Measurements from ENCODE around the gene COL23A1.

COL23A1 gene

DNA sequence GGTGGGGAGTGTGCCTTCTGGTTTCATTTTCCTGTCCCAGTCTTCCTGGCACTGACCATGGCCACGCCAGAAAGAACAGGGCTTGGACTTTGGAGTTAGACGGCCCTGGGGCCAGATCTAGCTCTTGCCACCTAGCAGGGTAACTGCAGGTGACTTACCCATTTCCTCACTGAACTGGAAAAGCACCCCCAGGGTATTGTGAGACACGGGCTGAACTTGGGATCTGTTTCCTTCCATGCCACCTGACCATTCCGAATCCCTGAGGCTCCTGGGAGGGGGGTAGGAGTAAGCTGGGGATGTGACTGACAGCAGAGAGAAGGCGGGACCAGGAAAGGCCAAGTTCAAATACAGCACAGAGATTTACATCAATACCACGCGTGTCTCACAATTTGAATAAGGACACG, 376.4 kb downstream of the COL23A1 start:
- DNase-seq: no peak

DNA sequence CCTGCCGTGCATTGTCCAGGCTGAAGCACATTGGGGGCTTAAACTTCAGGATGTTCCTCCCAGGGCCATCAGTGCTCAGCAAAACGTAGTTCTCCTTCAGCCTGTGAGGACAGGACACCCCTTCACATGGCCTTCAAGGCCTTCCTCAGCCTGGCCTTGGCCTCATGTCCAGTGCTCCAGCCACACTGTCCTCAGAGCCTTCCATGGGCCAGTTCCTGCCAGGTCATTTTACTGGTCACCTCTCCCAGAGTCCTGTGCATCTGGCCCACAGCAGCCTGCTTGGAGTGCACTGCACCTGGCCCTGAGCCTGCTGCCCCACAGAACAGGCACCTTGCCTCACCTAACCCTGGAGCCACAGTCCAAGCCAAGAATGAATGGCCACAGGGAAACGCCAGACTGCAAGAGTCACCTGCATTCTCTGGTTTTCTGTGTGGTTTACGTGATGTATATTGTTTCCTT, 377.2 kb downstream of the COL23A1 start:
- DNase-seq: no peak

DNA sequence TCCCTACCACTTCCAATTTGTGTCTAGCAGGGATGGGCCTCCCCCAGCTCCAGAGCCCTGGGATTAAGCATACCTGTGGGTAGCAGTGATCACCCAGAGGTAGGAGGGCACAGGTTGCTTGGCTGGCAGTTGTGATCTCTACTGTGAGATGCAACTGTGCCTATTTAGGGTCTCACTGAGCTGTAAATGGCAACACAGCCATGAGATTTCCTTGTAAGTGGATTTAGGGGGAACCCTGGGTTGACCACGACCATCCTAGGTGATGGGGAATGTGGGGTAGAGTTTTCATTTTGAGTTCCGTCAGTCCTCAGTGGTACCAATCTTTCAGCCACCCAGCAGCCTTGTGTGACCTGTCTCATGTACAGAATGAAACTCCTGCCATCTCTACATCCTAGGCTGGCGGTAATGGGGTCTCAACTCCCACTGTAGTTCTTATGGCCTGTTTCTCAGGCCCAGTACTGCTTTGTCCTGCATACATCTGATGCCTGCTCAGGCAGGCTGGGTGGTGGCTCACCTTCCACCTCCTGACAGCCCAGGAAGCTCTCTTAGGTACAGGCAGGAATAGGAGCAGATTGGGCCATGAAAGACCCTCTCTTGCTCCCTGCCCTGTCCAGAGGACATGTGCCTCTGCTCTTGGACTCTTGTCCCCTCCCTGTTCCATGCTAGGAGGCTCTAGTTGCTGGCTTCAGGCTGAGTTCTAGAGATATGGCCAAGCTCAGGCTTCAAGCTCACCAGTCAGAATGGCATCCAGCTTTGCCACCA, 377.8 kb downstream of the COL23A1 start:
- no peak for DNase-seq

DNA sequence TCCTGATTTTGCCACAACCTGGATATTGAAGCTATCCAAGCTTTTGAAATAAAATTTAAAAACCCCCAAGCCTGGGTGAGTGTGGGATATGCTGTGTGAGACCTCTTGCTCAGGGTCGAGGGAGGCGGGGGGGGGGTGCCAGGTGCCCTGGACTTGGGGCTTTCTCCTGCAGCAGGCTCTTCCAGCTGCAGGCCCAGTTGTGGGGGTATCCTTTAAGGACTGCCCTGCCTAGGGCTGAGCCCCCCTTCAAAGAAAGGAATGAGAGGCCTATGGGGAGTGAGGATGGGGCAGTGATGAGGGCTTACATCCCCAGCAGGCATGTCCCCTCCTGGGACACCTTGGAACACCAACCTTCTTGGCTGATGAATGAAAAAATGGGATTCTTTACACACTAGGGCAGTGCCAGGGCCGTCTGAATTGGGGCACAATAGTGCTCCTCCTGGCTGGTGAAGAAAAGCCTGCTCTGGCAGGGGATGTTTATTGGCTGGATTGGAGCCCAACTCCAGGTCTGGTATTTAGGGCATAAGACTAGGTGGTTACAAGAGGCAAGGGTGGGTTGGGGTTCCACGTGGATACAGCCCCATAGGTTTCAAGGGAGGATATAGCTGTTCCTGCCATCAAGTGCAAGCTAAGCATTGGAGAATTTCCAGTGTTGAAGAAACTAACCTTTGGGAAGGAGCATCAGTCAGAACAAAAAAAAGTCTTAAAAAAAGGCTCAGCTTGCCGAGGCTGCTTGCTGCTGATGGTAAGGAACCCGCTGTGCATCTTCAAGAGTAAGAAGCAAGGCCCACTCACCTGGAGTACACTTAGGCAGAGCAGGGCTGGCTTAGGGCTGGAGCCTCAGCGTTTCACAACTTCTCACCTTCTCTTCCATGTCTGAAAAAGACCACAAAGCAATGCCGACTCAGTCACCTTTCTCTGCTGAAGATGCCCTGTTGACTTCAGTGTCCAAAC, 378.8 kb downstream of the COL23A1 start:
- DNase-seq: no peak

DNA sequence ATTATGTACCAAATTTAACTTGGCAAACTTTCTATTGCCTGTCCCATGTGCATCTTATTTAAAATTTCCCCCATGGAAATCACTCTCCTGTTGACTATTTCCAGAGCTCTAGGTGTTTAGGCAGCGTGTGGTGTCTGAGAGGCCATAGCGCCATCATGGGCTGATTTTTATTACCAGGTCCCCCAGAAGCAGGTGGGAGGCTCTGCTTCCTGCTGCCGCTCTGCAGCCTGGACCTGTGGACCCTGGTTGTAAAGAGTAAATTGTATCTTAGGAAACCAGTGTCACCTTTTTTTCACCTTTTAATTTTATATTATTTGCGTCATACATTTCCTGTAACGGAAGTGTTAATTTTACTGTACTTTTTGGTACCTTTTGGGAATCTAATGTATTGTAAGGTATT, 379.5 kb downstream of the COL23A1 start:
- DNase-seq: no peak

DNA sequence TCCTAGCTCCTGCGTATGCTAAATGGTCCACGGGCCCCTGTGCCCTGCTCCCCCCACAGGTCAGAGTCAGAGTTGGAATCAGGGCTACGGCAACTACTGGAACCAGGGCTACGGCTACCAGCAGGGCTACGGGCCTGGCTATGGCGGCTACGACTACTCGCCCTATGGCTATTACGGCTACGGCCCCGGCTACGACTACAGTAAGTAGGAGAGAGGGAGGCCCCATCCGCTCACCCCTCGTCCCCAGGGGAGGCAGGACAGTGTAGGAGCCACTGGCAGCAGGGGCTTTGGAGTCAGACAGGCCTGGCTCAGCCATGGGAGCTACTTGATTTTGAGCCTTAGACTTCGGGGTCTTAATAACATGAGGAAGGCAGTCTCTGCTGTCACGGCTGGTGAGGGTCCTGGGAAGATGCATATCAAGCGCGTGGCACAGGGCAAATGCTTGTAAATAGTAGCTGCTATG, 380.1 kb downstream of the COL23A1 start:
- no peak for DNase-seq

DNA sequence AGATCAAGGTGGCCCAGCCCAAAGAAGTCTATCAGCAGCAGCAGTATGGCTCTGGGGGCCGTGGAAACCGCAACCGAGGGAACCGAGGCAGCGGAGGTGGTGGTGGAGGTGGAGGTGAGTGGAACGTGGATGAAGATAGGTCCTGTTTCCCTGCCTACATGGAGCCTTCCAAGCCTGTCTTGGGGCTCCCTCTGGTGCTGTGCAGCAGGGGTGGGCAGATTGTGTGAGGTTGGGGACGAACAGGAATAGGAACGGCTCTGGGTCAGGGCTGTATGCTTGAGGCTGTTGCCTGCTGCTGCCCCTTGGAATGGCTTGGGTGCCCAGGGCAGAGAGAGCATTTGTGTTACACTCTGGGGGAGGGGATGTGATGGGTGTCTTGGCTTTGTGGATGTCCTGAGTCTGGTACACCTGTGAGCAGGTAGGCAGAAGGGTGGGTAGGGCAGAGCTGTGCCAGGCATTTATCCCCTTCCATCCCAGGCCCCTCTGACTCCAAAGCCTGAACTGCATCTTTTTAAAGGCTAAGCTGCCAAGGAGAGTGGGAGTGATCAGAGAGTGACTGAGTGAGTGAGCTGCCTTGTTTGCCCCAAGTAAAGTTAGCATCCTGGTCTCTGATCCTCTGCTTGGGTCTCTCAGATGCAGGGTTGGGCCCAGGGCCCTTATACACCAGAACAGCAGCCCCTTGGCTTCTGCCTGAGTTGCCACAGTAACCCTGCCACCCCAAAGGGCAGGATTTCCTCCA, 380.7 kb downstream of the COL23A1 start:
- DNase-seq: no peak

DNA sequence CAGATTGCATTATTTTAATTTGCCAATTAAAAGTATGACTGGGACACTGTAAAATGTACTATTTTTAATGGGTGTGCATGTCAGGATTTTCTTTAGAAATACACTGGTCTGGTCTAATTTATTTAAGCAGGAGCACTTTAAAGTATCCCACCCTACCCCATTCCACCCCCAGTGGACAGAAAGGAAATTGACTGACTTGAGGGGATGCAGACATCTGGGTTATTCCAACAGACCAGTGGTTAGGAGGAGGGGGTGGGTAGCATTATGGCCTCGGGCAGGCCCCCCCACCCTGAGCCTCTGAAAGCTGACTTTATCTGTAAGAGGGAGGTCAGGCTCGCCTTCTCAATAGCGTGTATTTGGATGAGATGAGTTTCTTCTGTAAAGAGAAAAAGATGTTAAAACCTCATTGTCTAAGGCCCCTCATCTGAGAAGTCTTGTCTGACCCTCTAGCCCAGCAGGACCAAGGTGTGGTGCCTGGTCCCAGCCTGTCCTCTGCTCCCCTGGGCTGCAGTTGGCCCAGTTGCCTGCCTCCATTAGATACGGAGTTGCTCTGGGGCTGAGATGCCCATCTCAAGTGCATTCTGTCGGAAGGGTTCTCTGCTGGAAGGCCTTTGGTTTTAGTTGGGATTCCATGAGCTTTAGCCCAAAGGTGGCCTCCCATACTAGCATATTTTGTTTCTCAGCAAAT, 381.5 kb downstream of the COL23A1 start:
- DNase-seq: peak; percentile 5

DNA sequence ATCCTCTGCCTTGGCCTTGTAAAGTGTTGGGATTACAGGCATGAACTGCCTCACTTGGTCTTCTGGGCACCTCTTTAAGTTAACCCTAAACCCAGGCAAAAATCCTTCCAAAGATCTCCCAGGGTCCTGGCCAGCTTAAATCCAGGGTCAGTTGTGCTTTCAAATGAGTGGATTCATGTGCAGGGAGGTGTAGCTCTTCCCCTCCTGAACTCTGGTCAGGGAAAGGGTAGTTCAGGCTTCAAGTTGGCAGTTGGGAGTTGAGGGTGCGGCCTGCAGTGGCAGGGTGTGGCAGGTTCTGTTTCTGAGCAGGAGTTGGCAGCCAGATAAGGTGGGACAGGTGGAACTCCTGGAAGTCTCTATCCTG, 382.3 kb downstream of the COL23A1 start:
- DNase-seq: peak; percentile 19

DNA sequence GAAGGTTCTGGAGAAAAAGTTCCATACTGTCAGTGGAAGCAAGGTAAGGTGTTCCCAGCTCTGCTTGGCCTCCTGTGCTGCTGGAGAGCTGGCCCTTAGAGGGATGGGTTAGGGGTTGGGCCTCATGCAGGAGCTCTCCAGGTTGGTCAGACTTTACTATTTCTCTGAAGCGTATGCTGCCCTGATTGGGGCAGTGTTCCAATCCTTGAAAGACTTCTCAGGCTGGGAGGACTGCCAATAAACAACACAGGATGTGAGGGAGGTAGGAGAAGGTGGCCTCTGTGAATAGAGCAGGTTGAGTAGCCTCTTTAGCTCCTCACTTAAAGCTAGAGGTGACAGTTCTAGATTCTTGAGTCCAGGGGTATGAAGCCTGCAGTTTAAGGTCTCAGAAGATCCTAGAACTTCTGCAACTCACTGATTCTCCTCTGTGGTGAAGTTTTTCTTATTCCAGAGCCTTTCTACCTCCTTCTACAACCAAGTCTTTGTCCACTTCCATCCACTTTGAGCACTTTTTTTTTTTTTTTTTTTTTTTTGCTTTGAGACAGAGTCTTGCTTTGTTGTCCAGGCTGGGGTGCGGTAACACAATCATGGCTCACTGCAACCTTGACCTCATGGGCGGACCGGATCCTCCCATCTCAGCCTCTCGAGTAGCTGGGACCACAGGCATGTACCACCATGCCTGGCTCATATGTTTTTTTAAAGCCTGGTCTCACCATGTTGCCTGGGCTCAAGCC, 382.8 kb downstream of the COL23A1 start:
- peak; percentile 19 for DNase-seq

DNA sequence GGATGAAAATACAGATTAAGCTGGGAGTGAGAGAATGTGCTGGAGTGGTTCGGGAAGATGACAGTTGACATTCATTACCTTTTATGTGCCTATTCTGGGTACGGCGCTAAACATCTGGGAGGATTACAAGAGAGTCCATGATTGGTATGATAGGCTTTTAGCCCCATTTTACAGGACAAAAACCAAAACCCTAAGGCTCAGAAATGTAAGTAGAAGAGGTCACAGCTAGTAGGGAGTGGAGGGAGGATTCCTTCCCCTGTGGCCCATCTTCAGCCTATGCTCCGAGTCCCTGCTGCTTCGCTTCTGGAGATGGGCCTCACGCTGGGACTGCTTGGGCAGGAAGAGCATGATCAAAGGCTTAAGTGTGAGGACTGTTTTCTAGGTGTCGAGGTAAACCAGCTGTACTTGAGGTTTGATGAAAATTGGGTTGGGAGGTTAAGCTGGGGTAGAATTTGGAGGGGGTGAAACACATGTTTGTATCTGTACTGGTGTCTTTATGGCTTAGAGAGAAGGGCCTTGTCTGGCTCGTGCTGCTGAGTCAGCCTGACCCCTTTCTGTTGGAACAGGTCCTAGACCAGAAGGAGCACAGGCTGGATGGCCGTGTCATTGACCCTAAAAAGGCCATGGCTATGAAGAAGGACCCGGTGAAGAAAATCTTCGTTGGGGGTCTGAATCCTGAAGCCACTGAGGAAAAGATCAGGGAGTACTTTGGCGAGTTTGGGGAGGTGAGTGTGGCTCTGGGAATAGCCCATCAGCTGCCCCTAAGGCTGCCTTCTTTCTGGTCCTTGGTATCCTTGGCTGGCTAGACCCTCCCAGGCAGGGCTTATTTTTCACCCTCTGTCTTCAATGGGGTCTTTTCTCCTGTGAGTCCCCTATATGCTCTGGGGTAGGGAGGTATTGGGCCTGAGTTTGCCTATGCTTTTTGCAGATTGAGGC, 383.8 kb downstream of the COL23A1 start:
- DNase-seq: peak; percentile 14

DNA sequence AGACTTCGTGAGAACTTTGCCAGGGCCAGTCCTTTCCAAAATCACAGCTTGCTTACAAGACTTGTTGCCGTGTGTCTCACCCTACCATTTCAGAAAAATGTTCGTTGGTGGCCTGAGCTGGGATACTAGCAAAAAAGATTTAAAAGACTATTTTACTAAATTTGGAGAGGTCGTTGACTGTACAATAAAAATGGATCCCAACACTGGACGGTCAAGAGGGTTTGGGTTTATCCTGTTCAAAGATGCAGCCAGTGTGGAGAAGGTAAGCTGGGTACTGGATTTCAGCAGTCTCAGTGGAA, 384.5 kb downstream of the COL23A1 start:
- no peak for DNase-seq

DNA sequence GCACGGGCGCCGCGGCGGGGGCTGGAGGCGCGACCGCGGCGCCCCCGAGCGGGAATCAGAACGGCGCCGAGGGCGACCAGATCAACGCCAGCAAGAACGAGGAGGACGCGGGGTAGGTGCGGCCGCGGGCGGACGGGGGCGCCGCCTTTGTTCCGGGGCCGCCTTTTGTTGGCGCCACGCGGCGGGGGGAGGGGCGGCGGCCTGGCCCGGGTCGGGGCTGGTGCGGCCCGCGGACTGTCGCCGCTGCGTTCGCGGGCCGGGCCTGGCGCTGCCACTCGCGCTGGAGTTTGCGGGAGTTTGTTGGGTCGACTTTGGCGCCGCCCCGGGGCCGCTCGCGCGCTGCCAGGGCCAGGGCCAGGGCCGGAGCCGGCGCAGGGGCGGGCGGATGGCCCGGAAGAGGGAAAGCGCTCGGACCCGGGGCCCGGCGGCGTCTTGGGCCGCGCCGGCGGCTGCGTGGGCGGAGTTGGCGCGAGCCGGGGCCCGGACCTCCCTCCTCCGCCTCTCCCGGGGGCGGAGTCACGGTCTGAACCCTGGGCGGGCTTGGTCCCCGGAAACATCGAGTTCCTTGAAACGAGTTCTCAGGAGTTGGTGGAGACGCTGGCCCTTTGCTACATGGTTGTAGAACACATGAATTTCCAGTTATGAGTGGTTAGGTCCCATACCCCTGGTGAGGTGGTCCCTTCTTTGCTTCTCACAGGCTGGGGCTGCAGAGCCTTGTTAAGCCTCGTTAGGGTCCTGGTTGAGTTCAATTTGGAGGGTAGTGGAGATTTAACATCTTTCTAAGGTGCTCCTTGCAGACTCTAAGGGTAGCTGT, 385.1 kb downstream of the COL23A1 start:
- DNase-seq: peak; percentile 77

DNA sequence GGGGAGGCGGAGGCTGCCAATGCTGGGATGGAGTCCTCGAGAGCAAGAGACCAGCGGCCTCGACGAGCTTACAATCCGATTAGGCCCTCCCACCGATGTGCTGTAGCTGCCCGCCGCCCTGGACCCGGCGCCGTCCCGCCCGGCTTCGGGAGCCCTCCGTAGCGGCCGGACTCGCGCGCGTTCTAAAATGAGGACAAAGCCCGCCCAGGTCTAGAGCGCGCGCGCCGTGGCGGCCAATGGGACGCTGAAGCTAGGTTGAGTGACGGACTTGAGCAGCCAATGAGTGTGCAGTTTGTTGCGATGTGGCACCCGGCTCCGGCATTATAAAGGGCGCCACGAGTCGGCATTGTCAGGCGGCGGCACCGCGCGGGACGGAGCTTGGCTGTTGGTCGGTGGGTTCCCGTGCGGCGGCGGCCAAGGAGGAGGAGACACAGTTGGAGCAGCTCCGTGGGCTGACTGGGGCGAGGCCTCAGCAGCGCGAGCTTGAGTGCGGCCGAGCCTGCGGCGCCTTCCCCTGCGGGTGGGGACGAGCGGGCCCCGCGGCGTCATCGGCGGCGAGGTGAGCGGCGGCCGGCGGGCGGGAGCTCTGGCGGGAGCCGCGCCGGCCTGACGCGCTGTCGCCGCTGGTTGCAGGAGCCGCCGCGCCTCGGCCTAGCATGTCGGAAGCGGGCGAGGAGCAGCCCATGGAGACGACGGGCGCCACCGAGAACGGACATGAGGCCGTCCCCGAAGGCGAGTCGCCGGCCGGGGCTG, 385.8 kb downstream of the COL23A1 start, which contains the start of gene HNRNPAB:
Gene HNRNPAB (plus strand): TSS at position 352 of the 753 bp plus-strand sequence. CDS start 305 bp downstream, at position 657.
- DNase-seq: peak; percentile 97

DNA sequence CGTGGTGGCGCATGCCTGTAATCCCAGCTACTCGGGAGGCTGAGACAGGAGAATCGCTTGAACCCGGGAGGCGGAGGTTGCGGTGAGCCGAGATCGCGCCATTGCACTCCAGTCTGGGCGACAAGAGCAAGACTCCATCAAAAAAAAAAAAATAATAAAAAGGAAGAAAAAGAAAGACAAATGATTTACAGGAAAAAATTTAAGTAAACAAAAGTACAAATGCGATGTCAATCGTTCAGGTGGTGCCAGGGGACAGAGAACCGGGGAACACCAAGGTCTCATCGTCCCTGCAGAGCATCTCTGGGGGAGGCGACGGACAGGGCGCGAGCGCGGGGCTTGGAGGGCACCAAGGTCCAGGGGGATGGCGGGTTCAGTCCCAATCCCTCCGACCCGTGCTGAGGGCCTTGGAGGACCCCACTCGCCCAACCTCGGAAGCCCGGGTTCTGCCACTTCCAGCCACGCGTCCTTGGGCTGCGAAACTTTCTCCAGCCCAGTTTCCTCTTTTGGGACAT, 386.5 kb downstream of the COL23A1 start:
- no peak for DNase-seq

DNA sequence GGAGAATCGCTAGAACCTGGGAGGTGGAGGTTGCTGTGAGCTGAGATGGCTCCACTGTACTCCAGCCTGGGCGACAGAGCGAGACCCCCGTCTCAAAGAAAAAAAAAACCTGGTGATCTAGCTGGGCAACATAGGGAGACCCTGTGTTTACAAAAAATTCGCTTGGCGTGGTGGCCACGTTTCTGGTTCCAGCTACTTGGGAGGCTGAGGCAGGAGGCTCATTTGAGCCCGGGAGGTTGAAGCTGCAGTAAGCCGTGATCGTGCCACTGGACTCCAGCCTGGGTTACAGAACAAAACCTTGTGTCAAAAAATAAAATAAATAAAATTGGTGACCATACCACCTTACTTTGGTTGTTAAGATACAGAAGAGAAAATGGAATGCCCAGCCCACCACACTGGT, 387.7 kb downstream of the COL23A1 start:
- DNase-seq: no peak

DNA sequence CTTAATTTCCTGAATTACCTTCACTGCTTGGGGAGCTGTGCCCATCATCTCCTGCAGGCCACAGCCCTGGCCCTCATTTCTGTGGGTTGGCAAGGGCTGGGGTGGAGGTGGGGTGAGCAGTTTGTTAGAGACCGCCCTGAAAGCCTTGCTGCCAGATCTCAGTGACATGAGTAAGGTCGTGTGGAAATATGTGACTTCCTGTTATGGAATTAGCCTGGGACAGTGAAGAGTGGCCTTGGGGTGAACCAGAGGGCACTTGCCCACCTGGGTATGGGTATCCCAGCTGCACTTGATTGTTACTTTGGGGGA, 388.3 kb downstream of the COL23A1 start:
- no peak for DNase-seq

DNA sequence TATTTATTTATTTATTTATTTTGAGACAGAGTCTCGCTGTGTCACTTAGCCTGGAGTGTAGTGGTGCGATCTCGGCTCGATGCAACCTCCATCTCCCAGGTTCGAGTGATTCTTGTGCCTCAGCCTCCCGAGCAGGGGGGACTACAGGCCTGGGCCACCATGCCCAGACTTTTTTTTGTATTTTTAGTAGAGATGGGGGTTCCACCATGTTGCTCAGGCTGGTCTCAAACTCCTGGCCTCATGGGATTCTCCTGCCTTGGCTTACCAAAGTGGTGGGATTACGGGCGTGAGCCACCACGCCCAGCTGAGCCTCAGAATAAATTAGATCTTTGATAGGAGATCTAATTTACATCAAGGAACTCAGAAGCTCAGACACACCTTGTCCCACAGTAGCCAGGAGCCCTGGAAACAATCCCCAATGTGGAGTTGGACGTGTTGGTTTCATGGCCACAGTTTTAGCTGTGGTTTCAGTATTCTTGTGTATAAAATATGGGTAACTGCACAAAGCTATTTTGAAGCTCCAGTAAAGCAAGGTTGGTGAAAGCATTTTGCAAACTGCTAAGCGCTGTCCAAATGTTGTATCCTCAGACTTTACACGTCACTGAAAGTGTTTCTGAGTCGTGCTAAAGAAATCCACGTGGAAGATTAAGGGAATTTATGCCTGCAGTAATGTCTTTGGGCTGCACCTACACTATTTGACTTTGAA, 388.8 kb downstream of the COL23A1 start:
- no peak for DNase-seq

Data from activated CD4-positive, CD25-positive, alpha-beta regulatory T cell treated with anti-CD3 and anti-CD28 coated beads, Interleukin-2, amount 50 U/mL, for 72 hours (primary cell).